ENCODE data around the gene TSG101. TPM values are rescaled to one million over a fixed set of nuclear protein-coding genes. Genes with fewer than 3 reads are reported as not detected.

TSG101 gene
- polyA plus RNA-seq, 1 donor (not counting 4 experiments of a cell fraction or from before 2014, with no cell fraction given), result 113 TPM

DNA sequence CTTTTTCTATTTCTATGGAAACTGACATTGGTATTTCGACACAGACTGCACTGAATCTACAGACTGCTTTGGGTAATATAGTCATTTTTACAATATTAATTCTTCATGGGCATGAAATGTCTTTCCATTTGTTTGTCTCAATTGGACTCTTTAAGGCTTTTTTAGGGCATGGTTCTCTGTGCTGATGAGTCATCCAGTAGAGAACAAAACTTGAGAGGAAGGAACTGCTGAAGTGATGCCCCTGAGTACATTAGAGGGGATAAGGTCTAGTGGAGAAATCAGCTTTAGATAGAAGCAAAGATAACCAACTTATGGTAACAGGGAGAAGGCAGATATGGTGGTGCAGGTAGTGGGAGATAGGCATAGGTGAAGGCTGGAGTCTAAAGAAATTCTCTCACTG, 25.1 kb downstream of the TSG101 start:
- dilution Hi-C loops (cut with MboI; ENCODE audit: extremely low pct_ligation_motif_present, low sequenced_read_pairs), result no loop called here
- H3K27ac ChIP-seq (ENCODE audit: control insufficient read depth, insufficient read depth, low read length), result no peak overlapping the region
- no peaks in the 10 kb centered on the region for H3K9me3 ChIP-seq (ENCODE audit: control insufficient read depth, low read depth, low read length)
- H3K79me2 ChIP-seq (ENCODE audit: control insufficient read depth, insufficient read depth, low read length), result no peaks in the 10 kb centered on the region
- H2AFZ ChIP-seq (ENCODE audit: control insufficient read depth, low read length), result no peak overlapping the region
- no peaks in the 10 kb centered on the region for H3K27me3 ChIP-seq (ENCODE audit: control insufficient read depth, extremely low read depth, insufficient read depth, low read length)
- DNase-seq (ENCODE audit: low read depth, low spot score), result no peak
- peaks cover under 1 to 11% of the 10 kb centered on the region in 2 experiments for H3K36me3 ChIP-seq (ENCODE audit: control insufficient read depth in 2 of 2, extremely low read depth in 1 of 2, insufficient read depth in 2 of 2, low read length in 2 of 2)
- H3K9ac ChIP-seq (ENCODE audit: control insufficient read depth, extremely low read depth, insufficient read depth, low read length), result no peak overlapping the region
- FAIRE-seq, result no peak
- H3K4me3 ChIP-seq (ENCODE audit: control insufficient read depth in 2 of 3, extremely low read depth in 1 of 3, insufficient read depth in 2 of 3, low read depth in 1 of 3, low read length in 3 of 3), result no peak overlapping the region
- TF ChIP-seq CTCF (optimal IDR thresholded peaks at IDR 0.05 in 1 of 3, IDR thresholded peaks at IDR 0.05 in 1 of 3, conservative IDR thresholded peaks at IDR 0.05 in 1 of 3; ENCODE audit: extremely low read depth in 1 of 3, insufficient read depth in 2 of 3, low read length in 3 of 3) (no peak), EZH2 (IDR thresholded peaks at IDR 0.05; ENCODE audit: low read length) (no peak)
- no peaks in the 10 kb centered on the region for H4K20me1 ChIP-seq (ENCODE audit: control insufficient read depth, extremely low read depth, insufficient read depth, low read length)
- no peaks in the 10 kb centered on the region for H3K4me1 ChIP-seq (ENCODE audit: control insufficient read depth, extremely low read depth, insufficient read depth, low read length)
- no peaks in the 10 kb centered on the region for H3K9me1 ChIP-seq (ENCODE audit: control insufficient read depth, extremely low read depth, insufficient read depth, low read length)
- no peak overlapping the region for H3K4me2 ChIP-seq (ENCODE audit: control insufficient read depth, extremely low read depth, insufficient read depth, low read depth, low read length)

DNA sequence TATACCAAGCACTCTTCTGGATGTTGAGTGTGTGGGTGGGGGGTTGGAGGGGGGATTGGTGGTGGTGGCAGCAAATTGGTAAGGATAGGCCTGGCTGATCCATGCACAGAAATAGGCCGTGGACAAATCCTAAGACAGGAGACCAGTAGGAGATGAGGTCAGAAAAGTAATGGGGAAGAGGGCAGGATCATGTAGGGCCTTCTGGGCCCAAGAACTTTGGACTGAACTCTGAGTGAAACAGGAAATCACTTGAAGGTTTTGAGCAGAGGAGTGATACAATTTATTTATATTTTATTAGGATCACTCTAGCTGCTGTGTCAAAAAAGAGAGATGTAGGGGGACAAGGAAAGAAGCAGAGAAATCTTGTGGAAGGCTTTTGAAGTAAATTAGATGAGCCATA, 28.7 kb downstream of the TSG101 start:
- Histone ChIP-seq H3K4me3 (ENCODE audit: control insufficient read depth in 2 of 3, extremely low read depth in 1 of 3, insufficient read depth in 2 of 3, low read depth in 1 of 3, low read length in 3 of 3) (no peak overlapping the region), H3K36me3 (ENCODE audit: control insufficient read depth in 2 of 2, extremely low read depth in 1 of 2, insufficient read depth in 2 of 2, low read length in 2 of 2) (peaks cover 7 to 11% of the 10 kb centered on the region in 2 experiments)

More for the DNA sequence above, 28.7 kb downstream of the TSG101 start:
- Histone ChIP-seq H3K4me2 (ENCODE audit: control insufficient read depth, extremely low read depth, insufficient read depth, low read depth, low read length) (no peak overlapping the region), H3K9me3 (ENCODE audit: control insufficient read depth, low read depth, low read length) (no peaks in the 10 kb centered on the region), H3K9ac (ENCODE audit: control insufficient read depth, extremely low read depth, insufficient read depth, low read length) (no peak overlapping the region), H3K4me1 (ENCODE audit: control insufficient read depth, extremely low read depth, insufficient read depth, low read length) (no peaks in the 10 kb centered on the region), H3K9me1 (ENCODE audit: control insufficient read depth, extremely low read depth, insufficient read depth, low read length) (no peaks in the 10 kb centered on the region), H3K27ac (ENCODE audit: control insufficient read depth, insufficient read depth, low read length) (no peak overlapping the region), H2AFZ (ENCODE audit: control insufficient read depth, low read length) (no peak overlapping the region), H3K79me2 (ENCODE audit: control insufficient read depth, insufficient read depth, low read length) (no peaks in the 10 kb centered on the region), H3K27me3 (ENCODE audit: control insufficient read depth, extremely low read depth, insufficient read depth, low read length) (no peaks in the 10 kb centered on the region), H4K20me1 (ENCODE audit: control insufficient read depth, extremely low read depth, insufficient read depth, low read length) (no peaks in the 10 kb centered on the region)
- dilution Hi-C loops (cut with MboI; ENCODE audit: extremely low pct_ligation_motif_present, low sequenced_read_pairs), result no loop called here
- TF ChIP-seq CTCF (optimal IDR thresholded peaks at IDR 0.05 in 1 of 3, IDR thresholded peaks at IDR 0.05 in 1 of 3, conservative IDR thresholded peaks at IDR 0.05 in 1 of 3; ENCODE audit: extremely low read depth in 1 of 3, insufficient read depth in 2 of 3, low read length in 3 of 3), result no peak
- no peak for TF ChIP-seq EZH2 (IDR thresholded peaks at IDR 0.05; ENCODE audit: low read length)
- no peak for FAIRE-seq
- no peak for DNase-seq (ENCODE audit: low read depth, low spot score)

Measured in keratinocyte (primary cell).